HEK293 (cell line): ENCODE measurements around the gene SLF2.

Experiments used
- CTCF ChIA-PET: fragments of 350-600 bp; formaldehyde crosslinking; extraction: SDS; loops from one replicate; lab custom pipeline; 2021; ENCODE audit warnings: antibody characterized with exemption; lab: Yijun Ruan, JAX
- POLR2A ChIA-PET: fragments of 300-600 bp; formaldehyde crosslinking; extraction: SDS; loops from one replicate; lab custom pipeline; 2020; ENCODE audit warnings: antibody characterized with exemption, inconsistent platforms; lab: Yijun Ruan, JAX
- H3K27ac ChIP-seq: fragments of 200-500 bp; sonication (Bioruptor generic); 2 replicates; pipeline ENCODE4 v1.5.1; 2014; ENCODE audit warnings: low read depth, low read length, control low read depth, inconsistent platforms; ENCODE audit errors: extremely low read depth
- H3K36me3 ChIP-seq, 2 experiments: fragments of 200-500 bp in 1 of 2; sonication (Bioruptor generic) in 1 of 2; 1 replicate in 1 of 2; 2 replicates in 1 of 2; pipeline ENCODE4 v1.5.1; 2014 to 2017; ENCODE audit warnings: inconsistent platforms in 2 of 2, low read length in 2 of 2; ENCODE audit not compliant: control insufficient read depth in 2 of 2, insufficient read depth in 1 of 2
- H3K4me1 ChIP-seq: fragments of 200-500 bp; sonication (Bioruptor generic); 2 replicates; pipeline ENCODE4 v1.5.1; 2014; ENCODE audit warnings: mild to moderate bottlenecking, low read length, inconsistent platforms; ENCODE audit not compliant: control insufficient read depth, insufficient read depth
- H3K4me3 ChIP-seq: 2 replicates; pipeline ENCODE4 v1.5.1; 2011; ENCODE audit warnings: low read depth, mild to moderate bottlenecking, control low read depth, low read length, moderate library complexity
- H3K9me3 ChIP-seq: fragments of 200-500 bp; sonication (Bioruptor generic); 2 replicates; pipeline ENCODE4 v1.5.1; 2014; ENCODE audit warnings: low read depth, low read length, inconsistent platforms; ENCODE audit not compliant: control insufficient read depth, insufficient read depth
- BCL11A ChIP-seq: fragments of 450-650 bp; formaldehyde crosslinking; IDR thresholded peaks from 2 replicates; pipeline ENCODE4 v1.5.1; 2016; ENCODE audit warnings: low read depth, missing biosample characterization, missing genetic modification characterization
- KLF16 ChIP-seq: fragments of 450-650 bp; formaldehyde crosslinking; IDR thresholded peaks from 2 replicates; pipeline ENCODE4 v1.5.1; 2017; ENCODE audit warnings: missing biosample characterization, missing genetic modification characterization
- PRDM10 ChIP-seq: fragments of 450-650 bp; formaldehyde crosslinking; IDR thresholded peaks from 2 replicates; pipeline ENCODE4 v1.5.1; 2016; ENCODE audit warnings: missing biosample characterization, missing genetic modification characterization
- SP3 ChIP-seq: fragments of 450-650 bp; formaldehyde crosslinking; IDR thresholded peaks from 2 replicates; pipeline ENCODE4 v1.5.1; 2016; ENCODE audit warnings: missing biosample characterization, missing genetic modification characterization
- YY1 ChIP-seq: fragments of 450-650 bp; formaldehyde crosslinking; IDR thresholded peaks from 2 replicates; pipeline ENCODE4 v1.5.1; 2018; ENCODE audit warnings: missing biosample characterization, missing genetic modification characterization
- ZBTB6 ChIP-seq: fragments of 450-650 bp; formaldehyde crosslinking; IDR thresholded peaks from 2 replicates; pipeline ENCODE4 v1.5.1; 2017; ENCODE audit warnings: missing biosample characterization, missing genetic modification characterization
- ZFHX2 ChIP-seq: fragments of 450-650 bp; formaldehyde crosslinking; conservative IDR thresholded peaks from 2 replicates; pipeline ENCODE4 v1.5.1; 2016; ENCODE audit warnings: missing biosample characterization, missing genetic modification characterization
- ZIC2 ChIP-seq: fragments of 450-650 bp; formaldehyde crosslinking; IDR thresholded peaks from 2 replicates; pipeline ENCODE4 v1.5.1; 2016; ENCODE audit warnings: missing biosample characterization, missing genetic modification characterization
- ZNF132 ChIP-seq: fragments of 450-650 bp; formaldehyde crosslinking; IDR thresholded peaks from 2 replicates; pipeline ENCODE4 v1.5.1; 2017; ENCODE audit warnings: missing biosample characterization, missing genetic modification characterization, borderline replicate concordance
- ZNF2 ChIP-seq: fragments of 450-650 bp; formaldehyde crosslinking; IDR thresholded peaks from 2 replicates; pipeline ENCODE4 v1.5.1; 2016; ENCODE audit warnings: missing biosample characterization, missing genetic modification characterization
- ZNF214 ChIP-seq: fragments of 450-650 bp; formaldehyde crosslinking; IDR thresholded peaks from 2 replicates; pipeline ENCODE4 v1.5.1; 2017; ENCODE audit warnings: missing biosample characterization, mild to moderate bottlenecking, missing genetic modification characterization, borderline replicate concordance
- ZNF302 ChIP-seq: fragments of 450-650 bp; formaldehyde crosslinking; IDR thresholded peaks from 2 replicates; pipeline ENCODE4 v1.5.1; 2016; ENCODE audit warnings: missing biosample characterization, missing genetic modification characterization, low read depth
- ZNF311 ChIP-seq: fragments of 450-650 bp; formaldehyde crosslinking; IDR thresholded peaks from 2 replicates; pipeline ENCODE4 v1.5.1; 2017; ENCODE audit warnings: missing biosample characterization, missing genetic modification characterization, borderline replicate concordance
- ZNF433 ChIP-seq: fragments of 450-650 bp; formaldehyde crosslinking; IDR thresholded peaks from 2 replicates; pipeline ENCODE4 v1.5.1; 2016; ENCODE audit warnings: missing biosample characterization, missing genetic modification characterization, low read depth
- ZNF558 ChIP-seq: fragments of 450-650 bp; formaldehyde crosslinking; IDR thresholded peaks from 2 replicates; pipeline ENCODE4 v1.5.1; 2016; ENCODE audit warnings: missing biosample characterization, missing genetic modification characterization
- ZNF561 ChIP-seq: fragments of 450-650 bp; IDR thresholded peaks from 2 replicates; pipeline ENCODE4 v1.5.1; 2018; ENCODE audit warnings: missing biosample characterization, missing genetic modification characterization, borderline replicate concordance
- ZNF585B ChIP-seq: fragments of 450-650 bp; formaldehyde crosslinking; IDR thresholded peaks from 2 replicates; pipeline ENCODE4 v1.5.1; 2016; ENCODE audit warnings: missing biosample characterization, missing genetic modification characterization
- ZNF600 ChIP-seq: fragments of 450-650 bp; formaldehyde crosslinking; IDR thresholded peaks from 2 replicates; pipeline ENCODE4 v1.5.1; 2016; ENCODE audit warnings: missing biosample characterization, missing genetic modification characterization
- ZNF621 ChIP-seq: fragments of 450-650 bp; formaldehyde crosslinking; IDR thresholded peaks from 2 replicates; pipeline ENCODE4 v1.5.1; 2017; ENCODE audit warnings: missing biosample characterization, missing genetic modification characterization
- ZNF629 ChIP-seq: fragments of 450-650 bp; formaldehyde crosslinking; IDR thresholded peaks from 2 replicates; pipeline ENCODE4 v1.5.1; 2017; ENCODE audit warnings: missing biosample characterization, missing genetic modification characterization
- ZNF658 ChIP-seq: fragments of 450-650 bp; formaldehyde crosslinking; IDR thresholded peaks from 2 replicates; pipeline ENCODE4; 2016; ENCODE audit warnings: missing biosample characterization, missing genetic modification characterization
- ZNF677 ChIP-seq: fragments of 450-650 bp; IDR thresholded peaks from 2 replicates; pipeline ENCODE4 v1.5.0; 2018; ENCODE audit warnings: missing biosample characterization, mild to moderate bottlenecking, missing genetic modification characterization, moderate library complexity
- ZNF747 ChIP-seq: fragments of 450-650 bp; formaldehyde crosslinking; IDR thresholded peaks from 2 replicates; pipeline ENCODE4 v1.5.1; 2016; ENCODE audit warnings: missing biosample characterization, missing genetic modification characterization
- ZNF776 ChIP-seq: fragments of 450-650 bp; formaldehyde crosslinking; IDR thresholded peaks from 2 replicates; pipeline ENCODE4 v1.5.0; 2017; ENCODE audit warnings: missing biosample characterization, missing genetic modification characterization, borderline replicate concordance
- ZNF785 ChIP-seq: fragments of 450-650 bp; formaldehyde crosslinking; IDR thresholded peaks from 2 replicates; pipeline ENCODE4 v1.5.1; 2016; ENCODE audit warnings: missing biosample characterization, missing genetic modification characterization
- TF ChIP-seq, protein P1 (sequence below): fragments of 450-650 bp; formaldehyde crosslinking; IDR thresholded peaks from 2 replicates; pipeline ENCODE4 v1.5.1; 2016; ENCODE audit warnings: missing biosample characterization, missing genetic modification characterization
- TF ChIP-seq, protein P2 (sequence below): fragments of 450-650 bp; formaldehyde crosslinking; IDR thresholded peaks from 2 replicates; pipeline ENCODE4 v1.5.1; 2016; ENCODE audit warnings: missing biosample characterization, missing genetic modification characterization

SLF2 gene

DNA sequence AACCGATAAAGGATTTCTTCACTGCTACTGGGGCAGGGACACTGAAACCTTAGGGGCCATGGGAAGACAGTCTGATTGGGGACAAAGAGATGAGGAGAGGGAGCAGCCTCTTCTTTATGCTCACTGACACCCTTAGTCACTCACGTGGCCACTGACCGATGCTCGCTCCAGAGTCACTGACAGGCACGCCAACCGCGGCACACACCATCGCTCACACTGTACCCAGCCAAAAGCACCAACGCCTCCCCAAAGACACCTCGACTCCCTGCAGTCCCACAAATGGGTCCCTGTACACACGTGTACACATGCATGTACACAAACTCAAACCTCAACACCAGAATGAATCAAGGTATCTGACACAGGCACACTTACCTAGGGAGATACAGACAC is 35.3 kb upstream of the SLF2 start (continued):
- no peak for TF ChIP-seq BCL11A (tag by site-specific recombination)

DNA sequence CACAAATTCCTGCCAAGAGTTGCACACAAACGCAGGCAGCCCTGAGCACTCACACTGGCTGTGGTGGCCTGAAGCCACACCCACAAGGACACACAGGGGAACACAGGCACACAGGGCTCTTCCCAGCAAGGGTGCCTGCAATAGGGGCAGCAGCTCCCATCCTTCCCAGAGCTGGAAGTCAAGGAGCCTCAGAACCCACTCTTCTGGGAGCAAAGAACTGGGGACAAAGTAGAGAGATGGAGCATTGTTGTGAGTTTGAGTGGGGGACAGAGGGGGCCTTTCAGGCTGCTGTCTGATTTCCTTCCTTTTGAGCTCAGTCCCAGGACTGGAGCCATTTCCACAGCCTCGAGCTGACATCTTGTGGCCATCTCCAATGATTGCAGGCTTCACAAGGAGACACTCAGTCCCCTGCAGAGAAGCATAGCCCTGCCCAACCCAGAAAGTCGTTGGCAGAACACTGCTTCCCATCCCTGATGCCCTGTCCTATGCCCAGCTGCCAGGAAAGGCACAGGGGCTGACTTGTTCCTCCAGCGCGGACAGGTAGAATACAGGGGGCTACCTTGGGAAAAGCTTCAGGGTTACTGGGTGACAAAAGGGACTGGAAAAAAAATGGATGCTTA is 34.4 kb upstream of the SLF2 start:
- Histone ChIP-seq H3K4me3 (no peak overlapping the region), H3K4me1 (no peaks in the 10 kb centered on the region), H3K27ac (no peak overlapping the region), H3K36me3 (no peaks in the 10 kb centered on the region), H3K9me3 (no peaks in the 10 kb centered on the region)
- POLR2A ChIA-PET, result interaction anchor here (0.6 to 1.8 kb wide), 5 partner anchors 134 to 342 kb away, joined by 3 to 10 read pairs (median 3); partner anchors contain the start of gene HIF1AN
- CTCF ChIA-PET, result interaction anchor here (0.5 to 9.9 kb wide), 62 partner anchors 8 to 1033 kb away, joined by 3 to 197 read pairs (median 4); partner anchors contain the start of genes PAX2 and SLF2
- TF ChIP-seq ZNF785 (tag by site-specific recombination) (peak; percentile 100), YY1 (tag by site-specific recombination) (no peak), ZNF311 (tag by site-specific recombination) (no peak), ZNF585B (tag by site-specific recombination) (no peak), ZNF132 (tag by site-specific recombination) (no peak), ZIC2 (tag by site-specific recombination) (peak; percentile 29; the same call in 1 of the 2 replicates), ZNF621 (tag by site-specific recombination) (no peak), ZNF433 (tag by site-specific recombination) (no peak), ZNF558 (tag by site-specific recombination) (no peak), ZNF658 (tag by site-specific recombination) (no peak), ZNF677 (tag by site-specific recombination) (no peak), ZNF747 (tag by site-specific recombination) (no peak), ZNF629 (tag by site-specific recombination) (peak; percentile 21; the same call in 1 of the 2 replicates), ZBTB6 (no peak), ZNF2 (tag by site-specific recombination) (peak; percentile 90), PRDM10 (tag by site-specific recombination) (0 out of 2 replicates have a peak, but pooled peaks have one; percentile 18), ZNF302 (no peak), ZNF214 (no peak), ZFHX2 (tag by site-specific recombination) (no peak), ZNF776 (tag by site-specific recombination) (no peak), ZNF600 (peak; percentile 97), ZNF561 (tag by site-specific recombination) (peak; percentile 33; the same call in 1 of the 2 replicates), SP3 (tag by site-specific recombination) (0 out of 2 replicates have a peak, but pooled peaks have one; percentile 18), KLF16 (no peak)
- TF ChIP-seq, protein P1, sequence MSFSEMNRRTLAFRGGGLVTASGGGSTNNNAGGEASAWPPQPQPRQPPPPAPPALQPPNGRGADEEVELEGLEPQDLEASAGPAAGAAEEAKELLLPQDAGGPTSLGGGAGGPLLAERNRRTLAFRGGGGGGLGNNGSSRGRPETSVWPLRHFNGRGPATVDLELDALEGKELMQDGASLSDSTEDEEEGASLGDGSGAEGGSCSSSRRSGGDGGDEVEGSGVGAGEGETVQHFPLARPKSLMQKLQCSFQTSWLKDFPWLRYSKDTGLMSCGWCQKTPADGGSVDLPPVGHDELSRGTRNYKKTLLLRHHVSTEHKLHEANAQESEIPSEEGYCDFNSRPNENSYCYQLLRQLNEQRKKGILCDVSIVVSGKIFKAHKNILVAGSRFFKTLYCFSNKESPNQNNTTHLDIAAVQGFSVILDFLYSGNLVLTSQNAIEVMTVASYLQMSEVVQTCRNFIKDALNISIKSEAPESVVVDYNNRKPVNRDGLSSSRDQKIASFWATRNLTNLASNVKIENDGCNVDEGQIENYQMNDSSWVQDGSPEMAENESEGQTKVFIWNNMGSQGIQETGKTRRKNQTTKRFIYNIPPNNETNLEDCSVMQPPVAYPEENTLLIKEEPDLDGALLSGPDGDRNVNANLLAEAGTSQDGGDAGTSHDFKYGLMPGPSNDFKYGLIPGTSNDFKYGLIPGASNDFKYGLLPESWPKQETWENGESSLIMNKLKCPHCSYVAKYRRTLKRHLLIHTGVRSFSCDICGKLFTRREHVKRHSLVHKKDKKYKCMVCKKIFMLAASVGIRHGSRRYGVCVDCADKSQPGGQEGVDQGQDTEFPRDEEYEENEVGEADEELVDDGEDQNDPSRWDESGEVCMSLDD (tag by site-specific recombination), result peak; percentile 45; the same call in 1 of the 2 replicates
- TF ChIP-seq, protein P2, sequence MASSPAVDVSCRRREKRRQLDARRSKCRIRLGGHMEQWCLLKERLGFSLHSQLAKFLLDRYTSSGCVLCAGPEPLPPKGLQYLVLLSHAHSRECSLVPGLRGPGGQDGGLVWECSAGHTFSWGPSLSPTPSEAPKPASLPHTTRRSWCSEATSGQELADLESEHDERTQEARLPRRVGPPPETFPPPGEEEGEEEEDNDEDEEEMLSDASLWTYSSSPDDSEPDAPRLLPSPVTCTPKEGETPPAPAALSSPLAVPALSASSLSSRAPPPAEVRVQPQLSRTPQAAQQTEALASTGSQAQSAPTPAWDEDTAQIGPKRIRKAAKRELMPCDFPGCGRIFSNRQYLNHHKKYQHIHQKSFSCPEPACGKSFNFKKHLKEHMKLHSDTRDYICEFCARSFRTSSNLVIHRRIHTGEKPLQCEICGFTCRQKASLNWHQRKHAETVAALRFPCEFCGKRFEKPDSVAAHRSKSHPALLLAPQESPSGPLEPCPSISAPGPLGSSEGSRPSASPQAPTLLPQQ (tag by site-specific recombination), result no peak
